ENCODE measurements around the gene XAB2.
"Not testable (repeated sequence)": the region's sequence is repeated elsewhere in the genome, so short reads cannot be mapped to it uniquely, and the experiment has no call there.

XAB2 gene

GRCh38 chr19:7648265-7649014 lies 19.1 kb upstream of the XAB2 start:
- H3K9ac ChIP-seq (ENCODE audit: low read depth, low read length), result no peak overlapping the region
- no peaks in the 10 kb centered on the region for H3K9me3 ChIP-seq (ENCODE audit: insufficient read depth, low read depth, low read length)
- H3K36me3 ChIP-seq (ENCODE audit: insufficient read depth, low read length), result no peaks in the 10 kb centered on the region
- H3K27me3 ChIP-seq (ENCODE audit: insufficient read depth, low read length), result peaks cover 21% of the 10 kb centered on the region
- H3K4me3 ChIP-seq (ENCODE audit: low read length), result no peak overlapping the region
- H3K27ac ChIP-seq (ENCODE audit: low read depth, low read length), result no peak overlapping the region
- H3K4me1 ChIP-seq (ENCODE audit: insufficient read depth, low read length), result peaks cover 2% of the 10 kb centered on the region; the same call in 1 of the 2 replicates
- 92% methylated on average over 15 of the region's 15 CpGs for WGBS

- Histone ChIP-seq H3K9ac (ENCODE audit: low read depth, low read length) (no peak overlapping the region), H3K27ac (ENCODE audit: low read depth, low read length) (no peak overlapping the region), H3K36me3 (ENCODE audit: insufficient read depth, low read length) (no peaks in the 10 kb centered on the region), H3K4me3 (ENCODE audit: low read length) (no peak overlapping the region), H3K27me3 (ENCODE audit: insufficient read depth, low read length) (peaks cover 10% of the 10 kb centered on the region; the same call in 1 of the 2 replicates), H3K4me1 (ENCODE audit: insufficient read depth, low read length) (peaks cover under 1% of the 10 kb centered on the region; the same call in 1 of the 2 replicates), H3K9me3 (ENCODE audit: insufficient read depth, low read depth, low read length) (no peaks in the 10 kb centered on the region)
- 92% methylated on average over 26 of the region's 26 CpGs for WGBS
Observed at GRCh38 chr19:7647156-7647555, 17.8 kb upstream of the XAB2 start.

- WGBS, result 87% methylated on average over 8 of the region's 8 CpGs
- Histone ChIP-seq H3K4me3 (ENCODE audit: low read length) (no peak overlapping the region), H3K27ac (ENCODE audit: low read depth, low read length) (no peak overlapping the region), H3K27me3 (ENCODE audit: insufficient read depth, low read length) (peaks cover 9% of the 10 kb centered on the region; the same call in 1 of the 2 replicates), H3K36me3 (ENCODE audit: insufficient read depth, low read length) (no peaks in the 10 kb centered on the region), H3K4me1 (ENCODE audit: insufficient read depth, low read length) (no peaks in the 10 kb centered on the region), H3K9me3 (ENCODE audit: insufficient read depth, low read depth, low read length) (no peaks in the 10 kb centered on the region), H3K9ac (ENCODE audit: low read depth, low read length) (no peak overlapping the region)
Observed at GRCh38 chr19:7646426-7646700, 17.0 kb upstream of the XAB2 start.

- Histone ChIP-seq H3K9ac (ENCODE audit: low read depth, low read length) (no peak overlapping the region), H3K27me3 (ENCODE audit: insufficient read depth, low read length) (peaks cover 3% of the 10 kb centered on the region; the same call in 1 of the 2 replicates), H3K27ac (ENCODE audit: low read depth, low read length) (no peak overlapping the region), H3K4me3 (ENCODE audit: low read length) (no peak overlapping the region), H3K9me3 (ENCODE audit: insufficient read depth, low read depth, low read length) (no peaks in the 10 kb centered on the region), H3K4me1 (ENCODE audit: insufficient read depth, low read length) (no peaks in the 10 kb centered on the region), H3K36me3 (ENCODE audit: insufficient read depth, low read length) (no peaks in the 10 kb centered on the region)
- 82% methylated on average over 20 of the region's 20 CpGs for WGBS
Observed at GRCh38 chr19:7645656-7646425, 16.5 kb upstream of the XAB2 start.

DNA sequence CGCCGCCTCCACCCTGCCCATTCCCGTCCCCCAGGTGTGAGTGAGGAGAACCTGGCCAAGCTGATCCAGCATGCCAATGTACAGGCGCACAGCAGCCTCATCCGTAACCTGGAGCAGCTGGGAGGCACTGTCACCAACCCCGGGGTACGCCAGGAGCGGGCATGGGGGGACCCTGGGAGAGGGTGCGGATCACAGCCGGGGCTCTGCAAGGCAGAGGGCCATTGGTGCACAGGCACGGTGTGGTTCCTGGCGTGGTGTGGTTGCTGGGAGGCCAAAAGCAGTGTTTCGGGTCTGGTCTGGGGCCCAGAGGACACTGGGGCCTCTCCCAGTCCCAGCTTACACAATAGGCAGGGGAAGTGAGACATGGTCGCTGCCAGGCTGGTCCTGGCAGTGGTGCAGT lies 15.8 kb upstream of the XAB2 start:
- H3K9me3 ChIP-seq (ENCODE audit: insufficient read depth, low read depth, low read length), result no peaks in the 10 kb centered on the region
- H3K9ac ChIP-seq (ENCODE audit: low read depth, low read length), result no peak overlapping the region
- 94% methylated on average over 14 of the region's 14 CpGs for WGBS
- no peak overlapping the region for H3K27ac ChIP-seq (ENCODE audit: low read depth, low read length)
- no peak overlapping the region for H3K4me3 ChIP-seq (ENCODE audit: low read length)
- H3K27me3 ChIP-seq (ENCODE audit: insufficient read depth, low read length), result peaks cover 1% of the 10 kb centered on the region; the same call in 1 of the 2 replicates
- no peaks in the 10 kb centered on the region for H3K36me3 ChIP-seq (ENCODE audit: insufficient read depth, low read length)
- H3K4me1 ChIP-seq (ENCODE audit: insufficient read depth, low read length), result no peaks in the 10 kb centered on the region

- Histone ChIP-seq H3K27me3 (ENCODE audit: insufficient read depth, low read length) (no peaks in the 10 kb centered on the region), H3K27ac (ENCODE audit: low read depth, low read length) (no peak overlapping the region), H3K9ac (ENCODE audit: low read depth, low read length) (no peak overlapping the region), H3K4me1 (ENCODE audit: insufficient read depth, low read length) (no peaks in the 10 kb centered on the region), H3K36me3 (ENCODE audit: insufficient read depth, low read length) (no peaks in the 10 kb centered on the region), H3K9me3 (ENCODE audit: insufficient read depth, low read depth, low read length) (no peaks in the 10 kb centered on the region), H3K4me3 (ENCODE audit: low read length) (no peak overlapping the region)
- 96% methylated on average over 20 of the region's 20 CpGs for WGBS
Observed at GRCh38 chr19:7644550-7644877, 15.2 kb upstream of the XAB2 start.

GRCh38 chr19:7643629-7644549 lies 14.5 kb upstream of the XAB2 start:
- not testable (repeated sequence) for H3K4me1 ChIP-seq (ENCODE audit: insufficient read depth, low read length); H3K27ac ChIP-seq (ENCODE audit: low read depth, low read length); H3K9ac ChIP-seq (ENCODE audit: low read depth, low read length); H3K27me3 ChIP-seq (ENCODE audit: insufficient read depth, low read length); H3K9me3 ChIP-seq (ENCODE audit: insufficient read depth, low read depth, low read length); H3K36me3 ChIP-seq (ENCODE audit: insufficient read depth, low read length); H3K4me3 ChIP-seq (ENCODE audit: low read length)
- 74% methylated on average over 10 of the region's 10 CpGs for WGBS

DNA sequence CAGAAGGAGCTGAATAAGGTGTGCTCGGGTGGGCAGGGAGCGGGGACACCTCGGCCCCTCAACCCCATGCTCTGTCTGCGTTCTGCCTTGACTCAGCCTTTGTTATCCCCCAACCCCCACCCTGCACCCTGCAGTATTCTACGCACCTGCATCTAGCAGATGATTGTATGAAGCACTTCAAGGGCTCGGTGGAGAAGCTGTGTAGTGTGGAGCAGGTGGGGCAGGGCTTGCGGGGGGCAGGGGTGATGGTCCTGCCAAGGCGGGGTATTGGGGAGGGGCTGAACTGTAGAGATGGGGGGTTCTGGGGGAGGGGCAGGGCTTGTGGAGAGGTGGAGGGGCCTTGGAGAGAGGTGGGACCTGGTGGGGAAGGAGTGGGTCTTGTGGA lies 13.7 kb upstream of the XAB2 start:
- 95% methylated on average over 8 of the region's 8 CpGs for WGBS

GRCh38 chr19:7642295-7643030 lies 13.1 kb upstream of the XAB2 start:
- Histone ChIP-seq H3K4me3 (ENCODE audit: low read length) (no peak overlapping the region), H3K27ac (ENCODE audit: low read depth, low read length) (no peak overlapping the region), H3K9ac (ENCODE audit: low read depth, low read length) (no peak overlapping the region), H3K36me3 (ENCODE audit: insufficient read depth, low read length) (no peaks in the 10 kb centered on the region), H3K9me3 (ENCODE audit: insufficient read depth, low read depth, low read length) (no peaks in the 10 kb centered on the region), H3K4me1 (ENCODE audit: insufficient read depth, low read length) (no peaks in the 10 kb centered on the region), H3K27me3 (ENCODE audit: insufficient read depth, low read length) (no peaks in the 10 kb centered on the region)
- 95% methylated on average over 27 of the region's 27 CpGs for WGBS

More for the DNA sequence above, 13.7 kb upstream of the XAB2 start:
- Histone ChIP-seq H3K27ac (ENCODE audit: low read depth, low read length) (no peak overlapping the region), H3K36me3 (ENCODE audit: insufficient read depth, low read length) (no peaks in the 10 kb centered on the region), H3K4me3 (ENCODE audit: low read length) (no peak overlapping the region), H3K4me1 (ENCODE audit: insufficient read depth, low read length) (no peaks in the 10 kb centered on the region), H3K9ac (ENCODE audit: low read depth, low read length) (no peak overlapping the region), H3K9me3 (ENCODE audit: insufficient read depth, low read depth, low read length) (no peaks in the 10 kb centered on the region), H3K27me3 (ENCODE audit: insufficient read depth, low read length) (no peaks in the 10 kb centered on the region)

- WGBS, result 90% methylated on average over 41 of the region's 43 CpGs
- H3K4me1 ChIP-seq (ENCODE audit: insufficient read depth, low read length), result no peaks in the 10 kb centered on the region
- H3K36me3 ChIP-seq (ENCODE audit: insufficient read depth, low read length), result no peaks in the 10 kb centered on the region
Observed at GRCh38 chr19:7641290-7642276, 12.2 kb upstream of the XAB2 start.

More at GRCh38 chr19:7641290-7642276, 12.2 kb upstream of the XAB2 start:
- H3K27me3 ChIP-seq (ENCODE audit: insufficient read depth, low read length), result peaks cover 2% of the 10 kb centered on the region
- no peak overlapping the region for H3K27ac ChIP-seq (ENCODE audit: low read depth, low read length)
- no peak overlapping the region for H3K4me3 ChIP-seq (ENCODE audit: low read length)
- H3K9me3 ChIP-seq (ENCODE audit: insufficient read depth, low read depth, low read length), result no peaks in the 10 kb centered on the region
- H3K9ac ChIP-seq (ENCODE audit: low read depth, low read length), result no peak overlapping the region

Data from HUES64 (cell line).